Measurements from ENCODE around the gene NIT2.

Gene NIT2

DNA sequence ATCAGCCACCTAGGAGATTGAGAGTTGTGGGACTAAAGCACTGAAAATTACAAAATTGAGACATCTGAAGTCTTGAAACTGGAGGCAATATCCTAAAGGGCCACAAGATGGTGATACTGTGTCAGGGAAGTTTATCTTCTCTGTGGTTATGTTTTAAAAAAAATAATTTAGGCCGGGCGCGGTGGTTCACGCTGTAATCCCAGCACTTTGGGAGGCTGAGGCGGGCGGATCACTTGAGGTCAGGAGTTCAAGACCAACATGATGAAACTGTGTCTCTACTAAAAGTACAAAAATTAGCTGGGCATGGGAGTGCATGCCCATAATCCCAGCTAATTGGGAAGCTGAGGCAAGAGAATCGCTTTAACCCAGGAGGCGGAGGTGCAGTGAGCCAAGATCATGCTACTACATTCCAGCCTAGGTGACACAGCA lies 17.9 kb upstream of the NIT2 start:
- DNase-seq (ENCODE audit: low read depth in 1 of 2, low spot score in 1 of 2), result peak; percentile 28 to 47
- no peaks in the 10 kb centered on the region for H3K27me3 ChIP-seq (ENCODE audit: insufficient read depth, poor library complexity, severe bottlenecking)
- no peak overlapping the region for H3K4me3 ChIP-seq (replicated peaks; ENCODE audit: insufficient read depth, low read length)
- no peak overlapping the region for H3K27ac ChIP-seq (replicated peaks)
- TF ChIP-seq POLR2AphosphoS5 (IDR thresholded peaks at IDR 0.05; ENCODE audit: low read depth), result no peak
- no peak for TF ChIP-seq GABPA (IDR thresholded peaks at IDR 0.05; ENCODE audit: low read depth)
- TF ChIP-seq, protein P1, sequence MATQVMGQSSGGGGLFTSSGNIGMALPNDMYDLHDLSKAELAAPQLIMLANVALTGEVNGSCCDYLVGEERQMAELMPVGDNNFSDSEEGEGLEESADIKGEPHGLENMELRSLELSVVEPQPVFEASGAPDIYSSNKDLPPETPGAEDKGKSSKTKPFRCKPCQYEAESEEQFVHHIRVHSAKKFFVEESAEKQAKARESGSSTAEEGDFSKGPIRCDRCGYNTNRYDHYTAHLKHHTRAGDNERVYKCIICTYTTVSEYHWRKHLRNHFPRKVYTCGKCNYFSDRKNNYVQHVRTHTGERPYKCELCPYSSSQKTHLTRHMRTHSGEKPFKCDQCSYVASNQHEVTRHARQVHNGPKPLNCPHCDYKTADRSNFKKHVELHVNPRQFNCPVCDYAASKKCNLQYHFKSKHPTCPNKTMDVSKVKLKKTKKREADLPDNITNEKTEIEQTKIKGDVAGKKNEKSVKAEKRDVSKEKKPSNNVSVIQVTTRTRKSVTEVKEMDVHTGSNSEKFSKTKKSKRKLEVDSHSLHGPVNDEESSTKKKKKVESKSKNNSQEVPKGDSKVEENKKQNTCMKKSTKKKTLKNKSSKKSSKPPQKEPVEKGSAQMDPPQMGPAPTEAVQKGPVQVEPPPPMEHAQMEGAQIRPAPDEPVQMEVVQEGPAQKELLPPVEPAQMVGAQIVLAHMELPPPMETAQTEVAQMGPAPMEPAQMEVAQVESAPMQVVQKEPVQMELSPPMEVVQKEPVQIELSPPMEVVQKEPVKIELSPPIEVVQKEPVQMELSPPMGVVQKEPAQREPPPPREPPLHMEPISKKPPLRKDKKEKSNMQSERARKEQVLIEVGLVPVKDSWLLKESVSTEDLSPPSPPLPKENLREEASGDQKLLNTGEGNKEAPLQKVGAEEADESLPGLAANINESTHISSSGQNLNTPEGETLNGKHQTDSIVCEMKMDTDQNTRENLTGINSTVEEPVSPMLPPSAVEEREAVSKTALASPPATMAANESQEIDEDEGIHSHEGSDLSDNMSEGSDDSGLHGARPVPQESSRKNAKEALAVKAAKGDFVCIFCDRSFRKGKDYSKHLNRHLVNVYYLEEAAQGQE (IDR thresholded peaks at IDR 0.05; ENCODE audit: insufficient replicate concordance, low read depth), result no peak
- TF ChIP-seq, protein P2, sequence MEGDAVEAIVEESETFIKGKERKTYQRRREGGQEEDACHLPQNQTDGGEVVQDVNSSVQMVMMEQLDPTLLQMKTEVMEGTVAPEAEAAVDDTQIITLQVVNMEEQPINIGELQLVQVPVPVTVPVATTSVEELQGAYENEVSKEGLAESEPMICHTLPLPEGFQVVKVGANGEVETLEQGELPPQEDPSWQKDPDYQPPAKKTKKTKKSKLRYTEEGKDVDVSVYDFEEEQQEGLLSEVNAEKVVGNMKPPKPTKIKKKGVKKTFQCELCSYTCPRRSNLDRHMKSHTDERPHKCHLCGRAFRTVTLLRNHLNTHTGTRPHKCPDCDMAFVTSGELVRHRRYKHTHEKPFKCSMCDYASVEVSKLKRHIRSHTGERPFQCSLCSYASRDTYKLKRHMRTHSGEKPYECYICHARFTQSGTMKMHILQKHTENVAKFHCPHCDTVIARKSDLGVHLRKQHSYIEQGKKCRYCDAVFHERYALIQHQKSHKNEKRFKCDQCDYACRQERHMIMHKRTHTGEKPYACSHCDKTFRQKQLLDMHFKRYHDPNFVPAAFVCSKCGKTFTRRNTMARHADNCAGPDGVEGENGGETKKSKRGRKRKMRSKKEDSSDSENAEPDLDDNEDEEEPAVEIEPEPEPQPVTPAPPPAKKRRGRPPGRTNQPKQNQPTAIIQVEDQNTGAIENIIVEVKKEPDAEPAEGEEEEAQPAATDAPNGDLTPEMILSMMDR (IDR thresholded peaks at IDR 0.05; ENCODE audit: insufficient read depth, low read length), result peak; percentile 31
- no peak for TF ChIP-seq SPI1 (IDR thresholded peaks at IDR 0.05; ENCODE audit: borderline replicate concordance, low read depth)

DNA sequence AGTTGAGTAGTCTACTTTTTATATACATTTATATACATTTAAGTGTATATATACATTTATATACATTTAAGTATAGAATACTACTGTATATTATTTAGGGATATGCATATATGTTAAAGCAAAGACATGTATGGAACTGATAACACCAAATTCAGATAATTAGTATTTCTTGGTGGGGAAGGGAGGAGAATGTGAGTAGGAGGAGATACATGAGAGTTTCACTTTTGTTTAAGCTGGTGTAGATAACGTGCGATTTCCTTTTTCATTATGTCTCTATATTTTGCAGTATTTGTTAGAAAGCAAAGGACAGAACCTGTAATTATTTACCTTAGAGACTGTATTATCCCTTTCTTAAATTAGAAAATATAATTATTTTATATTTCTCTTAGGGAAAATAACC lies 16.6 kb upstream of the NIT2 start:
- TF ChIP-seq GABPA (IDR thresholded peaks at IDR 0.05; ENCODE audit: low read depth) (no peak), POLR2AphosphoS5 (IDR thresholded peaks at IDR 0.05; ENCODE audit: low read depth) (no peak), SPI1 (IDR thresholded peaks at IDR 0.05; ENCODE audit: borderline replicate concordance, low read depth) (no peak)
- TF ChIP-seq, protein P2 (IDR thresholded peaks at IDR 0.05; ENCODE audit: insufficient read depth, low read length), result no peak
- TF ChIP-seq, protein P1 (IDR thresholded peaks at IDR 0.05; ENCODE audit: insufficient replicate concordance, low read depth), result no peak
- DNase-seq (ENCODE audit: low read depth in 1 of 2, low spot score in 1 of 2), result no peak
- H3K4me3 ChIP-seq (replicated peaks; ENCODE audit: insufficient read depth, low read length), result no peak overlapping the region
- H3K27me3 ChIP-seq (ENCODE audit: insufficient read depth, poor library complexity, severe bottlenecking), result no peaks in the 10 kb centered on the region
- H3K27ac ChIP-seq (replicated peaks), result no peak overlapping the region

DNA sequence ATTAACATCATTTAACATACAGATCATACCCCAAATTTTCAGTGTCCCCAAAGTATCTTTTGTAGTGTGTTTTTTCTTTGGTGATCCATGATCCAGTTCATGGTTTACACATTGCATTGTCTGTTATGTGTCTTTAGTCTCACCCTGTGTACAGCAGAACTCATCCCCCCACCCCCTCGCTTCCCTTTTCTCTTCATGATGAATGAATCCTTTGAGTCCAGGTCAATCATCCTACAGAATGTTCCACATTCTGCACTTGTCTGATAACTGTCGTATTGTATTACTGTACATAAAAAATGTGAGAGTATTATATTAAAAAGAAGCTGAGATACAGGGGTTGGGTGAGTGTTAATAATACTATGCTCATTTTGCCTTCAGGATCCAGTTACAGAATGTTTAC lies 14.6 kb upstream of the NIT2 start:
- Histone ChIP-seq H3K27me3 (ENCODE audit: insufficient read depth, poor library complexity, severe bottlenecking) (no peaks in the 10 kb centered on the region), H3K27ac (replicated peaks) (no peak overlapping the region), H3K4me3 (replicated peaks; ENCODE audit: insufficient read depth, low read length) (no peak overlapping the region)
- no peak for DNase-seq (ENCODE audit: low read depth in 1 of 2, low spot score in 1 of 2)
- no peak for TF ChIP-seq GABPA (IDR thresholded peaks at IDR 0.05; ENCODE audit: low read depth)
- no peak for TF ChIP-seq SPI1 (IDR thresholded peaks at IDR 0.05; ENCODE audit: borderline replicate concordance, low read depth)
- TF ChIP-seq, protein P2 (IDR thresholded peaks at IDR 0.05; ENCODE audit: insufficient read depth, low read length), result no peak
- no peak for TF ChIP-seq POLR2AphosphoS5 (IDR thresholded peaks at IDR 0.05; ENCODE audit: low read depth)
- TF ChIP-seq, protein P1 (IDR thresholded peaks at IDR 0.05; ENCODE audit: insufficient replicate concordance, low read depth), result no peak

Data from HL-60 (cell line).